PC-9 (cell line): Measurements from ENCODE around the gene NR5A1.

Experiments
- CTCF ChIP-seq: fragments of 200-600 bp; sonication (generic); conservative IDR thresholded peaks from 2 replicates; pipeline ENCODE4 v1.6.1; 2017; ENCODE audit warnings: mixed run types, antibody characterized with exemption, mild to moderate bottlenecking, moderate library complexity
- EZH2 ChIP-seq: fragments of 200-600 bp; sonication (generic); IDR thresholded peaks from 2 replicates; pipeline ENCODE4 v1.8.0; 2017; ENCODE audit warnings: antibody characterized with exemption, low read depth

- TF ChIP-seq CTCF (no peak), EZH2 (no peak)
Measured at GRCh38 chr9:124510650-124511425, 3.6 kb upstream of the NR5A1 start.
